Measurements from ENCODE around the gene FAM20C.

DNA sequence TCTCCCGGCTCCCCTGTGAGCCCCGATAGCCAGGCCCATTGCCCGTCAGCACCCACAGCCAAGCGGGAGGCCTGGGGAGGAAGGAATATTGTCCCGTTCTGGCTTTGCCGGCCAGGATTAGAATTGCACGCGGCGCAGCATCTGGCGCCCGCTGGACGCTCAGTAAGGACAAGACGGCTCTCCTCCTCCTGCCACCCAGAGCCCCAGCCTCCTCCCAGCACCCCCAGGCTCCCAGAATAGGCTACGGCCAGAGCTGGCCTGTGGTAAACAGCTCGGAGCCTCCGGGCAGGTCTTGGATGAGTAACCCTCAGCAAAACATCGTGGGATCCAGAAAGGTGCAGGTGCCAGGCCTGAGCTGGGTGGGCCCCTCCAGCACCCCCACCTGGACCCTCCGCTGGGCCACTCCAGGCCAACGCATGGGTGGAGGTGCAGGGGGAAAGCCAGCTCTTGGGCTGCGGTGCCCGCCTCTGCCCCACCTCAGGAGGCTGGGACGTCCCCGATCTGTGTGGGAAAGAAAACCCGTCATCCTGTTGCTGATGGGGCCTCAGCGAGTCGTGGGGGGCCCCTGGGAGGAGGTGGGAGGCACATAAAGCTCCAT, 5.8 kb upstream of the FAM20C start:
- TF ChIP-seq, protein P1, sequence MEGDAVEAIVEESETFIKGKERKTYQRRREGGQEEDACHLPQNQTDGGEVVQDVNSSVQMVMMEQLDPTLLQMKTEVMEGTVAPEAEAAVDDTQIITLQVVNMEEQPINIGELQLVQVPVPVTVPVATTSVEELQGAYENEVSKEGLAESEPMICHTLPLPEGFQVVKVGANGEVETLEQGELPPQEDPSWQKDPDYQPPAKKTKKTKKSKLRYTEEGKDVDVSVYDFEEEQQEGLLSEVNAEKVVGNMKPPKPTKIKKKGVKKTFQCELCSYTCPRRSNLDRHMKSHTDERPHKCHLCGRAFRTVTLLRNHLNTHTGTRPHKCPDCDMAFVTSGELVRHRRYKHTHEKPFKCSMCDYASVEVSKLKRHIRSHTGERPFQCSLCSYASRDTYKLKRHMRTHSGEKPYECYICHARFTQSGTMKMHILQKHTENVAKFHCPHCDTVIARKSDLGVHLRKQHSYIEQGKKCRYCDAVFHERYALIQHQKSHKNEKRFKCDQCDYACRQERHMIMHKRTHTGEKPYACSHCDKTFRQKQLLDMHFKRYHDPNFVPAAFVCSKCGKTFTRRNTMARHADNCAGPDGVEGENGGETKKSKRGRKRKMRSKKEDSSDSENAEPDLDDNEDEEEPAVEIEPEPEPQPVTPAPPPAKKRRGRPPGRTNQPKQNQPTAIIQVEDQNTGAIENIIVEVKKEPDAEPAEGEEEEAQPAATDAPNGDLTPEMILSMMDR (IDR thresholded peaks at IDR 0.05), result no peak
- TF ChIP-seq ZFX (IDR thresholded peaks at IDR 0.05; ENCODE audit: borderline replicate concordance), result no peak

All from 22Rv1 (cell line).